ENCODE measurements around the gene SEC16A.
A peak's percentile ranks its signal among the peaks of the same experiment; 100 is the strongest.

The SEC16A gene

GRCh38 chr9:136484153-136485048, 1.6 kb upstream of the SEC16A start:
- DNase-seq: no peak

- DNase-seq: peak; percentile 97
These were observed 831 bp upstream of the SEC16A start for GRCh38 chr9:136483589-136484152.

- DNase-seq: peak; percentile 48
These were observed 621 bp downstream of the SEC16A start for GRCh38 chr9:136482046-136482792.

GRCh38 chr9:136481558-136481957, 1.3 kb downstream of the SEC16A start:
- DNase-seq: no peak

DNA sequence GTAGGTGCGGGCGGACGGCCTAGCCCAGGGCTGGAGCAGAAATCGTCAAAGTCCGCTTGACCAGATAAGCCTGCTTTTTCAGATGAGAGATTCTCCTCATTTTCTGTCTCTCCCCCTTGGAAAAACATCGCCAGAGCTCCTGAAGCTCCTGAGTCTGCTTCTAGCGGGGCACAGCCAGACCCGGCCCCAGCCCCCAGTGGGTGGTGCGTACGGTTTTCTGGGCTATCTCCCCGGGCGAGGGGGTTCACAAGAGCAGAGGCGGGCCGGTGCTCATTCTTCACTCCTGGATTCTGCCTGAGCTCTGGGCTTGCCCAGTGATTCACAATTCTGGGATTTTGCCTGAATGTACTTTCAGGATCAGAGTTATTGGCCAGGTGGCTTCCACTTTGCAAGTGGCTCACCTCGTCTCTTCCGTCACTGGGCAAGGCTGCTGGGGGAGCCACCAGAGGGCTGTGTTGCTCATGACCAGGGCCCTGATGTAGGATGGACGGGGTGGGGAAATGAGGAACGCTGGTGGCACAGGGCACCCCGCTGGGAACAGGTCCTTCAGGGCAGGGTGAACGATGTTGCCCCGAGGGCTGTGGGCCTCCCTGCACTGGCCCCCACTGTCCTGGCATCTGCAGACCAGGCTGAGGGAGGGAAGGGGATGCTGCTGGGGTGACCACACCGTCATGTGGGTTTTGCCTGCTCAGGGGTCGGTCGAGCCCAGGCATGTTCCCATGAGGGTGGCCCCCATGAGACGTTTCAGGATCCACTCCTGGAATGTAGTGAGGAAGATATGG, 6.3 kb downstream of the SEC16A start:
- DNase-seq: no peak

GRCh38 chr9:136474974-136475865, 7.6 kb downstream of the SEC16A start:
- DNase-seq: no peak

DNA sequence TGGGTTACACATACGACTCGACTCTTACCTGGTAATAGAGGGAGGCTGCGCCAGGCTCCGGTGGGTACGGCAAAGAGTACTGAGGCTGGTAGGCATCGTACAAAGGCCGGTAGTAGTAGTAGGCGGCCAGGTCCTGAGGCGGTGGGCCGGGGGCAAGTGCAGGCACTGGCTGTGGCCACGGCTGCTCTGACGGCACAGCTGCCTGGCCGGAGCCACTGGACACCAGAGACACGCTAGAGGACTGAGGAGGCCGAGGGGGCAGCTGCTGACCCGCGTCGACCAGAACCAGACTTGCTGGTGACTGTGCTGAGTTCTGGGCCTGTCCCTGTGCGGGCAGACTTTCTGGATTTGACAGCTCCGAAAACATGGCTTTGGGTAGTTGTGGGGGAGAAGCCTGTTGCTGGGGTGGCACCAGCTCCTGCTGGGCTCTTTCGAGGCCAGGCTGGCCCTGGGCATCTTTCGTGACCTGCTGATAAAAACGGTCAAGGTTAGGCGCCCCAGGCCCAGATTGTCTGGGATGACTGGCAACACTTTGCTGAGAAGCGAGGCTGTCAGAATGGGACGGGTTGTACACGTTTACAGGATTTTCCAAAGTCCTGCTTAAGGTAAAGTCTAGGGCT, 8.7 kb downstream of the SEC16A start:
- no peak for DNase-seq

GRCh38 chr9:136473354-136473721, 9.5 kb downstream of the SEC16A start:
- no peak for DNase-seq

GRCh38 chr9:136472640-136473353, 10.0 kb downstream of the SEC16A start:
- DNase-seq: no peak

GRCh38 chr9:136471802-136472487, 10.9 kb downstream of the SEC16A start:
- no peak for DNase-seq

GRCh38 chr9:136470792-136471469, 11.9 kb downstream of the SEC16A start:
- no peak for DNase-seq

DNA sequence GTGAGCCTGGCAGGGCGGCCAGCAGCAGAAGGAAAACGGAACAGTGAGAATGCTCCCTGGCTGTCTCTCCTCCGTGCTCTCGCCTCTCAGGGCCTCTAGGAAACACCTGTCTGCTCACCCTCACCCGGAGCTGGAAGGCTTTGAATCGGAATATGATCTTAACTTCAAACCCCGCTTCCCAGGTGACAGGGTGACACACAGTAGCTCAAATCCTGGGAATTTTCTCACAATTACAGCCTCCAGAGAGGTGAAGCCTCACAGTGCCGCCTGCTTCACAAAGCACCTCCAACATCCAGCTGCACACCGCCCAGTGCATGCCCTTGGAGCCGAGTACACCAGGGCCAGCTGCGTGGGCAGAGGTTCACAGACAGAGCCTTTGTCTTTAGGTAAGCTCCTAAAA, 12.5 kb downstream of the SEC16A start:
- DNase-seq: no peak

DNA sequence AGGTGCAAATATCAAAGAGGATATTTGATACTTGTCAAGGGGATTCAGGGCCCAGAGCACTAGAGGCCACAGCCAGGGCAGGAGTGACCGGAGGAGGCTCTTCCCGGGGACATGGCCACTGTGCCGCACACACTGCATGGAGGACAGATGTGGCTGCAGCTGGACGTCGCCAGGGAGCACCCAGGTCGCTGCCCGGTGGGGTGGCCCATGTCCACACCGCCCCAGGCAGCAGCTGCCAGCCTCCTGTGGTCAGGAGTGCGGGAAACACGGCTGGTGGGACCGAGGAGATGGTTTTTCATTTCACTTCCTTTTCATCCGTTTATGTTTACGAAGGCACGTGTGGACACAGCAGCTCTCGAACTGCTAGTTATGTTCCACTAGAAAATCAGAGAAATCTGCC, 15.1 kb downstream of the SEC16A start:
- DNase-seq: no peak

- DNase-seq: no peak
These were observed 16.7 kb downstream of the SEC16A start for GRCh38 chr9:136466155-136466541.

GRCh38 chr9:136465500-136466154, 17.2 kb downstream of the SEC16A start:
- no peak for DNase-seq

- no peak for DNase-seq
These were observed 18.6 kb downstream of the SEC16A start for GRCh38 chr9:136464241-136464640.

DNA sequence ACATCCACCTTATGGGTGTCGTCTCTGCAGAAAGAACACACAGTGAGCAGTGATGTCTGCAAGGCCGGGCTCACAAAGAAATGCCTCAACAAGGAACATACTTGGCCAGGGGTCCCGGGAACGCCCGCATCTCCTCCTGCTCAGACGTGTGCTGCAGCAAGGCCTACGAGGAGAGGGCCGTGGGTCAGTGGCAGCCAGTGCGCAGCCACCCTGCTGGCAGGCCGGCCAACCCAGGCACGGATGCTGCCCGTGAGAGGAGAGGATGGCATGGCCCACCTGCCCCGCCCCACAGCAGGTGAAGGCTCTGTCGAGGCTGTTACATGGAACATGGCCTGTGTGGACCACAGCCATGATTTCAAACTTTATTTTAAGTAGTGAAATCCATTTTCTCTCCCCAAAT, 19.3 kb downstream of the SEC16A start:
- no peak for DNase-seq

GRCh38 chr9:136462664-136463063, 20.2 kb downstream of the SEC16A start:
- no peak for DNase-seq

GRCh38 chr9:136460772-136461325, 22.0 kb downstream of the SEC16A start:
- DNase-seq: no peak

Measured in stimulated activated CD8-positive, alpha-beta memory T cell treated with anti-CD3 and anti-CD28 coated beads, Interleukin-4, amount 100 ng/mL, for 48 hours (primary cell).